ENCODE measurements around the gene ZP2. TPM values are rescaled to one million over a fixed set of nuclear protein-coding genes. Genes with fewer than 3 reads are reported as not detected.
"Not testable (repeated sequence)": the region's sequence is repeated elsewhere in the genome, so short reads cannot be mapped to it uniquely, and the experiment has no call there.

Gene ZP2
- total RNA-seq, 1 donor from 2014 or later = not detected

- no peak overlapping the region for H3K4me3 ChIP-seq
- intact Hi-C loops (cut with DNase I) = no loop called here
- no peaks in the 10 kb centered on the region for H3K9me3 ChIP-seq
- H3K27ac ChIP-seq = no peak overlapping the region
- TF ChIP-seq CTCF (IDR thresholded peaks at IDR 0.05) = no peak
- H3K27me3 ChIP-seq = no peaks in the 10 kb centered on the region
- no peaks in the 10 kb centered on the region for H3K4me1 ChIP-seq
- H3K36me3 ChIP-seq = no peaks in the 10 kb centered on the region
- no peak for DNase-seq (ENCODE audit: low spot score in 2 of 2)
Observed at GRCh38 chr16:21203155-21203797, 8.1 kb downstream of the ZP2 start.

- Histone ChIP-seq H3K4me1 (no peaks in the 10 kb centered on the region), H3K27me3 (no peaks in the 10 kb centered on the region), H3K36me3 (no peaks in the 10 kb centered on the region), H3K4me3 (no peak overlapping the region), H3K27ac (no peak overlapping the region), H3K9me3 (no peaks in the 10 kb centered on the region)
- intact Hi-C loops (cut with DNase I) = no loop called here
- no peak for TF ChIP-seq CTCF (IDR thresholded peaks at IDR 0.05)
- no peak for DNase-seq (ENCODE audit: low spot score in 2 of 2)
Observed at GRCh38 chr16:21199607-21200218, 11.7 kb downstream of the ZP2 start.

GRCh38 chr16:21197621-21198020 is 13.8 kb downstream of the ZP2 start:
- intact Hi-C loops (cut with DNase I) = no loop called here
- no peaks in the 10 kb centered on the region for H3K4me1 ChIP-seq
- H3K36me3 ChIP-seq = no peaks in the 10 kb centered on the region
- no peak overlapping the region for H3K27ac ChIP-seq
- H3K4me3 ChIP-seq = no peak overlapping the region
- DNase-seq (ENCODE audit: low spot score in 2 of 2) = no peak
- no peaks in the 10 kb centered on the region for H3K27me3 ChIP-seq
- TF ChIP-seq CTCF (IDR thresholded peaks at IDR 0.05) = no peak
- no peaks in the 10 kb centered on the region for H3K9me3 ChIP-seq

GRCh38 chr16:21197112-21197511 is 14.3 kb downstream of the ZP2 start:
- H3K27ac ChIP-seq = no peak overlapping the region
- DNase-seq (ENCODE audit: low spot score in 2 of 2) = no peak
- no peak overlapping the region for H3K4me3 ChIP-seq
- H3K27me3 ChIP-seq = no peaks in the 10 kb centered on the region
- no peak for TF ChIP-seq CTCF (IDR thresholded peaks at IDR 0.05)
- H3K9me3 ChIP-seq = no peaks in the 10 kb centered on the region
- no peaks in the 10 kb centered on the region for H3K4me1 ChIP-seq
- no peaks in the 10 kb centered on the region for H3K36me3 ChIP-seq
- intact Hi-C loops (cut with DNase I) = no loop called here

- H3K4me3 ChIP-seq; H3K4me1 ChIP-seq; H3K36me3 ChIP-seq; H3K27me3 ChIP-seq; H3K27ac ChIP-seq; intact Hi-C loops (cut with DNase I); H3K9me3 ChIP-seq; DNase-seq (ENCODE audit: low spot score in 2 of 2): not testable (repeated sequence)
Observed at GRCh38 chr16:21195330-21195729, 16.0 kb downstream of the ZP2 start.

GRCh38 chr16:21194771-21195301 is 16.5 kb downstream of the ZP2 start:
- Histone ChIP-seq H3K4me1 (no peaks in the 10 kb centered on the region), H3K27ac (no peak overlapping the region), H3K9me3 (no peaks in the 10 kb centered on the region), H3K27me3 (no peaks in the 10 kb centered on the region), H3K36me3 (no peaks in the 10 kb centered on the region), H3K4me3 (no peak overlapping the region)
- TF ChIP-seq CTCF (IDR thresholded peaks at IDR 0.05) = no peak
- intact Hi-C loops (cut with DNase I) = no loop called here
- DNase-seq (ENCODE audit: low spot score in 2 of 2) = no peak

Measured in ascending aorta (tissue), 2 donors.